Smooth muscle cell (in vitro differentiated cells): ENCODE results near the gene DYRK1A. TPM values are rescaled to one million over a fixed set of nuclear protein-coding genes. Genes with fewer than 3 reads are reported as not detected.

Experiments
- DNase-seq: peaks from one replicate; lab custom pipeline; 2025; ENCODE audit not compliant: unreplicated experiment; lab: John Stamatoyannopoulos, UW
- H2AFZ ChIP-seq: fragments of 200-600 bp; sonication (generic); 2 replicates; pipeline ENCODE4 v1.6.0; 2016; ENCODE audit warnings: antibody characterized with exemption, low read depth, mild to moderate bottlenecking
- H3F3A ChIP-seq: fragments of 200-600 bp; sonication (generic); 2 replicates; pipeline ENCODE4 v1.6.0; 2017; ENCODE audit warnings: antibody characterized with exemption, low read depth
- H3K27ac ChIP-seq: fragments of 200-600 bp; sonication (generic); 2 replicates; pipeline ENCODE4 v1.5.1; 2016; ENCODE audit warnings: low read depth, mild to moderate bottlenecking
- H3K27me3 ChIP-seq: fragments of 200-600 bp; sonication (generic); 2 replicates; pipeline ENCODE4 v1.6.1; 2016; ENCODE audit warnings: low read depth, mild to moderate bottlenecking
- H3K36me3 ChIP-seq: fragments of 200-600 bp; sonication (generic); 2 replicates; pipeline ENCODE4 v1.5.1; 2016; ENCODE audit warnings: low read depth
- H3K4me1 ChIP-seq: fragments of 200-600 bp; sonication (generic); 2 replicates; pipeline ENCODE4 v1.5.1; 2016; ENCODE audit warnings: low read depth
- H3K4me2 ChIP-seq: fragments of 200-600 bp; sonication (generic); 2 replicates; pipeline ENCODE4 v1.6.0; 2016; ENCODE audit warnings: mild to moderate bottlenecking
- H3K4me3 ChIP-seq: fragments of 200-600 bp; sonication (generic); 2 replicates; pipeline ENCODE4 v1.5.1; 2016; ENCODE audit warnings: mild to moderate bottlenecking
- H3K79me2 ChIP-seq: fragments of 200-600 bp; sonication (generic); 2 replicates; pipeline ENCODE4 v1.6.0; 2016; ENCODE audit warnings: low read depth, mild to moderate bottlenecking
- H3K9ac ChIP-seq: fragments of 200-600 bp; sonication (generic); 2 replicates; pipeline ENCODE4 v1.6.0; 2016; ENCODE audit warnings: low read depth
- H3K9me3 ChIP-seq: fragments of 200-600 bp; sonication (generic); replicated peaks from 2 replicates; pipeline ENCODE4 v1.5.1; 2016; ENCODE audit warnings: low read depth
- H4K20me1 ChIP-seq: fragments of 200-600 bp; sonication (generic); 2 replicates; pipeline ENCODE4 v1.6.0; 2016; ENCODE audit warnings: low read depth
- CTCF ChIP-seq: fragments of 200-600 bp; sonication (generic); IDR thresholded peaks from 2 replicates; pipeline ENCODE4 v1.5.1; 2017; ENCODE audit warnings: borderline replicate concordance, mild to moderate bottlenecking, antibody characterized with exemption; ENCODE audit not compliant: insufficient read depth, poor library complexity, severe bottlenecking
- WGBS: methylation state at CpG from one replicate; pipeline ENCODE4 v1.1.7; 2016; ENCODE audit warnings: low lambda C conversion rate; 5-methylcytosine and 5-hydroxymethylcytosine counted together
- polyA plus RNA-seq: library from polyadenylated mRNA; unstranded; fragments of >200 nt; fragmentation: Nextera tagmentation; extraction: Ambion mirVana; gene quantifications from 2 replicates; pipeline ENCODE4 v1.2.1, GENCODE V29; 2016
- total RNA-seq: library from RNA; depleted of rRNA; stranded (reverse); fragments of >200 nt; gene quantifications from 2 replicates; pipeline ENCODE4 v1.2.3, GENCODE V29; 2014

DYRK1A gene
- total and polyA plus RNA-seq, 2 experiments from 2014 or later = 2.4 to 61.7 TPM

- peaks cover 100% of the 10 kb centered on the region for H4K20me1 ChIP-seq
Observed at GRCh38 chr21:37446552-37446951, 80.0 kb downstream of the DYRK1A start.

DNA sequence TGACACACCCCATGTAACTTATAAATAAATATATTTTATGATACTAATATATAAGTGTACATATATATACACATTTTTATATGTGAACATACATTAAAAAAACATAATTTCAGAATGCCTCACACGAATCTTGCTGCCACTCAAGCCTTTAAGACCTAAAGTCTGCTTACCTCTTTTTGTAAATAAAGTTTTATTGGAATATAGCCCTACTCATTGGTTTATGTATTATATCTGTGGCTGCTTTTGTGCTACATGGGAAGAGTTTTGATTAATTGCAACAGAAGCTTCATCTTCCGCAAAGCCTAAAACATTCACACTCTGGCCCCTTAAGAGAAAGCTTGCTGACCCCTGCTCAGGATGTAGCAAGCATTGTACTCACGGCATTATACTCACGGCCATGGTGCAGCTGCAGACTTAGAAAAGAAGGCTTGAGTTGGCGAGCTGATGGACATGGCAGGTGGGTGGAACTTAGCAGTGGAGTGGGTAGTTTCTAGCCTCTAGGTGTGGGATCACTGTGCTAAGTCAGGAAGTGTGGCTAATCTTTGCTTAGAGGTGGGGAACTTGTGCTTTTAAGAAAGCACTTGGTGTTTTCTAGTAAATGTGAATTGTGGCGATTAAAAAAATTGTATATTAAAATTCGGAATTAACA, 80.8 kb downstream of the DYRK1A start:
- Histone ChIP-seq H3K36me3 (no peaks in the 10 kb centered on the region), H3K27ac (no peak overlapping the region), H3K4me2 (no peak overlapping the region), H3K9me3 (no peaks in the 10 kb centered on the region), H4K20me1 (peaks cover 100% of the 10 kb centered on the region), H3K4me1 (peaks cover 29% of the 10 kb centered on the region), H3K79me2 (peaks cover 93% of the 10 kb centered on the region), H3K27me3 (no peaks in the 10 kb centered on the region), H3F3A (peaks cover 24% of the 10 kb centered on the region), H2AFZ (no peak overlapping the region), H3K4me3 (no peak overlapping the region), H3K9ac (no peak overlapping the region)
- 97% methylated on average over 7 of the region's 7 CpGs for WGBS
- no peak for DNase-seq
- no peak for TF ChIP-seq CTCF

More at GRCh38 chr21:37446552-37446951, 80.0 kb downstream of the DYRK1A start:
- Histone ChIP-seq H3F3A (peaks cover 20% of the 10 kb centered on the region), H3K9me3 (no peaks in the 10 kb centered on the region), H2AFZ (no peak overlapping the region), H3K27ac (no peak overlapping the region), H3K4me1 (peaks cover 25% of the 10 kb centered on the region), H3K27me3 (no peaks in the 10 kb centered on the region), H3K4me3 (no peak overlapping the region), H3K9ac (no peak overlapping the region), H3K36me3 (no peaks in the 10 kb centered on the region), H3K4me2 (no peak overlapping the region), H3K79me2 (peaks cover 98% of the 10 kb centered on the region)
- 94% methylated on average over 5 of the region's 5 CpGs for WGBS
- TF ChIP-seq CTCF = no peak
- no peak for DNase-seq

- peaks cover 38% of the 10 kb centered on the region for H3F3A ChIP-seq
- no peaks in the 10 kb centered on the region for H3K9me3 ChIP-seq
- no peak for DNase-seq
- H3K4me3 ChIP-seq = no peak overlapping the region
- no peaks in the 10 kb centered on the region for H3K36me3 ChIP-seq
- H3K79me2 ChIP-seq = peaks cover 87% of the 10 kb centered on the region
- no peak for TF ChIP-seq CTCF
- no peak overlapping the region for H3K4me2 ChIP-seq
- H3K9ac ChIP-seq = no peak overlapping the region
- peaks cover 36% of the 10 kb centered on the region for H3K4me1 ChIP-seq
- H4K20me1 ChIP-seq = peaks cover 100% of the 10 kb centered on the region
- peak overlapping the region; percentile 84 for H3K27ac ChIP-seq
- WGBS = 75% methylated on average over 6 of the region's 6 CpGs
- H2AFZ ChIP-seq = no peak overlapping the region
- no peaks in the 10 kb centered on the region for H3K27me3 ChIP-seq
Observed at GRCh38 chr21:37449302-37449937, 82.8 kb downstream of the DYRK1A start.
